Endothelial cell of umbilical vein (primary cell): ENCODE results near the gene SLC44A2. TPM values are rescaled to one million over a fixed set of nuclear protein-coding genes. Genes with fewer than 3 reads are reported as not detected.

ENCODE experiments used
- BruUV-seq: library from RNA; stranded (reverse); fragments of 400-500 nt; replicated peaks from 2 replicates; lab custom pipeline; 2021; lab: Mats Ljungman, UMichigan
- CTCF ChIA-PET: fragments of 300-600, 350-600 bp; sonication (Branson Sonifier 250); formaldehyde crosslinking; loops from one replicate; lab custom pipeline; 2021; ENCODE audit warnings: antibody characterized with exemption, inconsistent platforms; lab: Charles Lee
- POLR2A ChIA-PET: fragments of 300-600, 350-600 bp; sonication (Branson Sonifier 250); formaldehyde crosslinking; loops from one replicate; lab custom pipeline; 2021; ENCODE audit warnings: antibody characterized with exemption, inconsistent platforms; lab: Charles Lee
- DNase-seq: peaks from one replicate; pipeline ENCODE4 v3.0.0-alpha.2; 2011; ENCODE audit warnings: low read depth, low spot score
- FAIRE-seq: peaks from 2 replicates; lab custom pipeline; 2011; peaks lifted over from hg19 to GRCh38; lab: Jason Lieb, UNC
- H2AFZ ChIP-seq: 2 replicates; pipeline ENCODE4 v1.6.0; 2012; ENCODE audit warnings: low read depth, low read length, control low read depth, inconsistent platforms
- H3K27ac ChIP-seq: 2 replicates; pipeline ENCODE4 v1.5.1; 2011; ENCODE audit warnings: low read depth, mild to moderate bottlenecking, control low read depth, low read length, moderate library complexity; ENCODE audit not compliant: insufficient read depth
- H3K27me3 ChIP-seq, 2 experiments: 2 replicates each; pipeline versions ENCODE4 v1.6.0 to v1.6.1; 2011; ENCODE audit warnings: low read length in 2 of 2, mixed read lengths in 1 of 2; ENCODE audit not compliant: control insufficient read depth in 2 of 2, insufficient read depth in 2 of 2
- H3K36me3 ChIP-seq, 2 experiments: 2 replicates in 1 of 2; 3 replicates in 1 of 2; pipeline ENCODE4 v1.5.1; 2011; ENCODE audit warnings: low read length in 2 of 2, mild to moderate bottlenecking in 1 of 2, moderate library complexity in 1 of 2; ENCODE audit not compliant: control insufficient read depth in 2 of 2, insufficient read depth in 2 of 2; ENCODE audit errors: extremely low read depth in 1 of 2
- H3K4me1 ChIP-seq: 3 replicates; pipeline ENCODE4 v1.5.1; 2011; ENCODE audit warnings: mild to moderate bottlenecking, low read length; ENCODE audit not compliant: control insufficient read depth, insufficient read depth; ENCODE audit errors: extremely low read depth
- H3K4me2 ChIP-seq: 2 replicates; pipeline ENCODE4 v1.6.1; 2011; ENCODE audit warnings: low read length, control low read depth, mixed read lengths; ENCODE audit not compliant: insufficient read depth
- H3K4me3 ChIP-seq, 3 experiments: fragments of 200-600 bp in 1 of 3; sonication (generic), shearing (Covaris generic) in 1 of 3; replicated peaks in 1 of 3; 2 replicates each; pipeline ENCODE4 v1.5.1; 2011 to 2016; ENCODE audit warnings: control low read depth in 3 of 3, low read length in 3 of 3, mild to moderate bottlenecking in 2 of 3, inconsistent platforms in 1 of 3, low read depth in 1 of 3, moderate library complexity in 1 of 3; ENCODE audit not compliant: insufficient read depth in 1 of 3
- H3K79me2 ChIP-seq: 2 replicates; pipeline ENCODE4 v1.6.0; 2012; ENCODE audit warnings: low read length, inconsistent platforms; ENCODE audit not compliant: control insufficient read depth, insufficient read depth
- H3K9ac ChIP-seq: replicated peaks from 2 replicates; pipeline ENCODE3; 2011; ENCODE audit warnings: low read length, control low read depth; ENCODE audit not compliant: insufficient read depth; ENCODE audit errors: extremely low read depth
- H3K9me1 ChIP-seq: replicated peaks from 3 replicates; pipeline ENCODE4 v1.6.0; 2011; ENCODE audit warnings: mild to moderate bottlenecking, low read length; ENCODE audit not compliant: control insufficient read depth, insufficient read depth; ENCODE audit errors: extremely low read depth
- H3K9me3 ChIP-seq: replicated peaks from 2 replicates; pipeline ENCODE4 v1.5.1; 2012; ENCODE audit warnings: low read length, inconsistent platforms; ENCODE audit not compliant: control insufficient read depth, insufficient read depth
- H4K20me1 ChIP-seq: replicated peaks from 2 replicates; pipeline ENCODE3; 2011; ENCODE audit warnings: mild to moderate bottlenecking, low read length; ENCODE audit not compliant: control insufficient read depth, insufficient read depth; ENCODE audit errors: extremely low read depth
- CTCF ChIP-seq, 2 donors: IDR thresholded peaks; 1 replicate in 1 of 2; 2 replicates in 1 of 2; pipeline ENCODE4 v1.5.1; 2011; ENCODE audit warnings: low read length in 2 of 2, mild to moderate bottlenecking in 2 of 2, moderate library complexity in 2 of 2, control low read depth in 1 of 2, inconsistent platforms in 1 of 2, low read depth in 1 of 2; ENCODE audit not compliant: insufficient read depth in 1 of 2; ENCODE audit errors: extremely low read depth in 1 of 2
- EZH2 ChIP-seq: IDR thresholded peaks from 2 replicates; pipeline ENCODE4 v1.6.1; 2012; ENCODE audit warnings: borderline replicate concordance, low read depth, mild to moderate bottlenecking, moderate library complexity, low read length, inconsistent platforms; ENCODE audit not compliant: severe bottlenecking
- FOS ChIP-seq: IDR thresholded peaks from 2 replicates; pipeline ENCODE4 v1.6.1; 2011; ENCODE audit warnings: mild to moderate bottlenecking, low read length, moderate library complexity, borderline replicate concordance; ENCODE audit not compliant: insufficient read depth
- GATA2 ChIP-seq: IDR thresholded peaks from 2 replicates; pipeline ENCODE4 v1.7.0; 2011; ENCODE audit warnings: low read depth, mild to moderate bottlenecking, moderate library complexity, mixed read lengths, low read length; ENCODE audit not compliant: insufficient read length, insufficient read depth
- MAX ChIP-seq: IDR thresholded peaks from 2 replicates; pipeline ENCODE4 v1.6.1; 2011; ENCODE audit not compliant: insufficient read depth, insufficient read length
- POLR2A ChIP-seq: IDR thresholded peaks from 2 replicates; pipeline ENCODE4 v1.6.1; 2012; ENCODE audit warnings: low read depth, mild to moderate bottlenecking, control low read depth, low read length
- POLR2AphosphoS5 ChIP-seq: IDR thresholded peaks from 2 replicates; pipeline ENCODE4 v1.6.1; 2012; ENCODE audit warnings: low read depth, mild to moderate bottlenecking, control low read depth, low read length, moderate library complexity; ENCODE audit not compliant: insufficient read depth
- dilution Hi-C: fragments of 300-500 bp; cut with MboI; formaldehyde crosslinking; loops from one replicate; pipeline ENCODE4 v1.15.0; 2019; ENCODE audit warnings: low sequenced_read_pairs; ENCODE audit not compliant: extremely low pct_ligation_motif_present
- intact Hi-C: fragments of 100-400 bp; cut with micrococcal nuclease; formaldehyde crosslinking; loops from one replicate; pipeline ENCODE4 v1.10.0; 2022
- polyA plus RNA-seq, 4 experiments: library from polyadenylated mRNA; depleted of rRNA in 3 of 4; stranded (reverse) in 3 of 4; unstranded in 1 of 4; fragments of >200 nt; gene quantifications; 2 replicates each; pipeline versions ENCODE4 v1.2.1 to v1.2.3, GENCODE V29; 2011 to 2012; ENCODE audit warnings: missing spikeins in 1 of 4
- total RNA-seq: library from RNA; stranded (reverse); gene quantifications from 2 replicates; pipeline ENCODE4 v1.2.3, GENCODE V29; 2021

The SLC44A2 gene
- total and polyA plus RNA-seq, 2 donors (not counting 3 experiments of a cell fraction or from before 2014, with no cell fraction given) = 97.7 to 130 TPM

DNA sequence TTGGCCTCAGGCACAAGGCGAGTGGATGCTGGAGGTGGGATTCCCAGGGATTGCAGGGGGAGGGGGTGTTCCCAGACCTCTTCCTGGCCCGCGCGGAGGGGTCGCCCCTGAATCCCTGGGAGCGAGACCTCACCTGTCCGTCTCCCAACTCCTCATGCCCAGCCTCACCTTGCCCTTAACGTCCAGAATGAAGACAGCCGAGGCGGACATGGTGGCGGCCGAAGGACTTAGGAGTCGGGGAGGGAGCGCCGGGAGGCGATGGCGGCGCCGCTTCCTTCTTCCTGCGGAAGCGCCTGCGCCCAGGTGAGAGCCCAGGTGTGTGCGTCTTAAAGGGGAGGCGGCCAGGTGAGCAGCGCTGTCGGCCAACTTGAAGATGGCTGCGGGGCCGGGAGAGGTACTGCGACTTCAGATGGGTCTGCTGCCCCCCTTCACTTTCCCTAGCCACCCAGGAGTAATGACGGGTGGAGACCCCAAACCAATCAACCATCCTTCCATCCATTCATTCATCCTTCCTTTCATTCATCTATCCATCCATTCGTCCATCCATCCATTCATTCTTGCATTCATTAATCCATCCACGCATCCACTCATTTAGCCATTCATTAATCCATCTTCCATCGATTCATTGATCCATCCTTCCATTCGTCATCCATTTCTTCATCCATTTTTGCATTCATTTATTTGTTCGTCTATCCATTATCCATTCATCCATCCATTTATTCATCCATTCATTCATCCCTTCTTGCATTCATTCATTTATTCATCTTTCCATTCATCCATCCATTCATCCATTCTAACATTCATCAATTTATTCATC is 38.1 kb upstream of the SLC44A2 start, which contains the start of gene AP1M2:
TSS of gene AP1M2 (minus strand) at position 291 of the 817 bp plus-strand sequence. CDS start at position 210, 81 bp downstream.
- Histone ChIP-seq H3K27ac (no peak within 1 kb of the TSS), H3K27me3 (peaks cover 10% of the 10 kb centered on the region in 2 experiments), H3K79me2 (no peaks in the 10 kb centered on the region), H3K4me1 (no peaks in the 10 kb centered on the region), H4K20me1 (no peaks in the 10 kb centered on the region), H3K4me3 (no peak within 1 kb of the TSS), H3K9me3 (no peaks in the 10 kb centered on the region), H3K9me1 (no peaks in the 10 kb centered on the region), H3K36me3 (no peaks in the 10 kb centered on the region), H3K4me2 (no peak within 1 kb of the TSS), H2AFZ (no peak within 1 kb of the TSS), H3K9ac (no peak within 1 kb of the TSS)
- POLR2A ChIA-PET = no interaction called here
- intact Hi-C loops (no loop called here), dilution Hi-C loops (no loop called here)
- no peak for DNase-seq
- no TSS peak for BruUV-seq
- TF ChIP-seq EZH2 (peak; percentile 78), POLR2AphosphoS5 (no peak), MAX (no peak)
- CTCF ChIA-PET = interaction anchor here (1.8 to 9.1 kb wide), 2 partner anchors 59 to 112 kb away, joined by 8 to 654 read pairs; no protein-coding TSS in a partner anchor
- no peak for FAIRE-seq

- no peak overlapping the region for H3K4me2 ChIP-seq
- TF ChIP-seq CTCF (IDR thresholded peaks at IDR 0.05; ENCODE audit: extremely low read depth in 1 of 2, insufficient read depth in 1 of 2, low read depth in 1 of 2, low read length in 2 of 2) (no peak), GATA2 (no peak), MAX (no peak), POLR2A (no peak), POLR2AphosphoS5 (no peak), FOS (no peak)
- H3K36me3 ChIP-seq = no peaks in the 10 kb centered on the region
- H4K20me1 ChIP-seq = no peaks in the 10 kb centered on the region
- no TSS peak for BruUV-seq
- no peaks in the 10 kb centered on the region for H3K4me1 ChIP-seq
- DNase-seq = no peak
- ChIA-PET POLR2A (no interaction called here), CTCF (interaction anchor here (1.4 to 3.3 kb wide), 2 partner anchors 14 to 56 kb away, joined by 3 to 11 read pairs; no protein-coding TSS in a partner anchor)
- no peaks in the 10 kb centered on the region for H3K79me2 ChIP-seq
- no peak for FAIRE-seq
- no peaks in the 10 kb centered on the region for H3K9me1 ChIP-seq
- H3K9ac ChIP-seq = no peak overlapping the region
- dilution Hi-C loops (no loop called here), intact Hi-C loops (no loop called here)
- H3K27me3 ChIP-seq = peaks cover 10% of the 10 kb centered on the region in 2 experiments
- no peak overlapping the region for H3K27ac ChIP-seq
- no peak overlapping the region for H2AFZ ChIP-seq
- H3K9me3 ChIP-seq = no peaks in the 10 kb centered on the region
- no peak overlapping the region for H3K4me3 ChIP-seq
Observed at GRCh38 chr19:10587839-10588150, 37.6 kb upstream of the SLC44A2 start.
